Loucy (cell line): ENCODE data around the gene INSR.

ENCODE experiments used
- H2AFZ ChIP-seq: fragments of 200-600 bp; sonication (generic); 2 replicates; pipeline ENCODE4 v1.6.0; 2016; ENCODE audit warnings: antibody characterized with exemption, mild to moderate bottlenecking, low read length, moderate library complexity
- H3F3A ChIP-seq: fragments of 200-600 bp; 2 replicates; pipeline ENCODE4 v1.6.0; 2016; ENCODE audit warnings: antibody characterized with exemption, low read depth, mild to moderate bottlenecking
- H3K27me3 ChIP-seq: fragments of 200-600 bp; sonication (generic); 2 replicates; pipeline ENCODE4 v1.6.1; 2014; ENCODE audit warnings: low read length, mild to moderate bottlenecking; ENCODE audit not compliant: insufficient read depth, poor library complexity, severe bottlenecking
- H3K36me3 ChIP-seq: fragments of 200-600 bp; sonication (generic); 2 replicates; pipeline ENCODE4 v1.6.1; 2016; ENCODE audit warnings: low read length; ENCODE audit not compliant: insufficient read depth
- H3K4me1 ChIP-seq: fragments of 200-600 bp; sonication (generic); 2 replicates; pipeline ENCODE4 v1.5.1; 2014; ENCODE audit warnings: low read length, mild to moderate bottlenecking; ENCODE audit not compliant: insufficient read depth, poor library complexity, severe bottlenecking
- H3K4me2 ChIP-seq: fragments of 200-600 bp; sonication (generic); 2 replicates; pipeline ENCODE4 v1.6.0; 2014; ENCODE audit warnings: antibody characterized with exemption, low read length, low read depth, mild to moderate bottlenecking; ENCODE audit not compliant: poor library complexity, severe bottlenecking
- H3K4me3 ChIP-seq: fragments of 200-600 bp; sonication (generic); 2 replicates; pipeline ENCODE4 v1.5.1; 2014; ENCODE audit warnings: low read length, mild to moderate bottlenecking, mixed read lengths; ENCODE audit not compliant: poor library complexity, severe bottlenecking
- H3K79me2 ChIP-seq: fragments of 200-600 bp; sonication (generic); 2 replicates; pipeline ENCODE4 v1.6.1; 2014; ENCODE audit warnings: low read length; ENCODE audit not compliant: insufficient read depth
- H3K9ac ChIP-seq: fragments of 200-600 bp; sonication (generic); 2 replicates; pipeline ENCODE4 v1.6.0; 2014; ENCODE audit warnings: mild to moderate bottlenecking, low read depth, low read length, moderate library complexity; ENCODE audit not compliant: poor library complexity, severe bottlenecking
- H3K9me2 ChIP-seq: fragments of 200-600 bp; sonication (generic); replicated peaks from 2 replicates; pipeline ENCODE4 v1.6.1; 2016; ENCODE audit warnings: low read depth, low read length, mixed read lengths
- H3K9me3 ChIP-seq: fragments of 200-600 bp; sonication (generic); 2 replicates; pipeline ENCODE4 v1.6.1; 2014; ENCODE audit warnings: mild to moderate bottlenecking, antibody characterized with exemption, low read length, low read depth; ENCODE audit not compliant: insufficient read depth
- H4K20me1 ChIP-seq: fragments of 200-600 bp; sonication (generic); 2 replicates; pipeline ENCODE4 v1.6.0; 2014; ENCODE audit warnings: antibody characterized with exemption, low read length, mild to moderate bottlenecking; ENCODE audit not compliant: insufficient read depth, poor library complexity, severe bottlenecking
- EZH2phosphoT487 ChIP-seq: fragments of 200-600 bp; IDR thresholded peaks from 2 replicates; pipeline ENCODE4 v1.6.1; 2018; ENCODE audit warnings: antibody characterized with exemption, mild to moderate bottlenecking, moderate library complexity, borderline replicate concordance
- TF ChIP-seq, protein P1 (sequence below): fragments of 200-600 bp; sonication (generic); conservative IDR thresholded peaks from 2 replicates; pipeline ENCODE4 v1.5.1; 2014; ENCODE audit warnings: mild to moderate bottlenecking, antibody characterized with exemption, low read length

The INSR gene

DNA sequence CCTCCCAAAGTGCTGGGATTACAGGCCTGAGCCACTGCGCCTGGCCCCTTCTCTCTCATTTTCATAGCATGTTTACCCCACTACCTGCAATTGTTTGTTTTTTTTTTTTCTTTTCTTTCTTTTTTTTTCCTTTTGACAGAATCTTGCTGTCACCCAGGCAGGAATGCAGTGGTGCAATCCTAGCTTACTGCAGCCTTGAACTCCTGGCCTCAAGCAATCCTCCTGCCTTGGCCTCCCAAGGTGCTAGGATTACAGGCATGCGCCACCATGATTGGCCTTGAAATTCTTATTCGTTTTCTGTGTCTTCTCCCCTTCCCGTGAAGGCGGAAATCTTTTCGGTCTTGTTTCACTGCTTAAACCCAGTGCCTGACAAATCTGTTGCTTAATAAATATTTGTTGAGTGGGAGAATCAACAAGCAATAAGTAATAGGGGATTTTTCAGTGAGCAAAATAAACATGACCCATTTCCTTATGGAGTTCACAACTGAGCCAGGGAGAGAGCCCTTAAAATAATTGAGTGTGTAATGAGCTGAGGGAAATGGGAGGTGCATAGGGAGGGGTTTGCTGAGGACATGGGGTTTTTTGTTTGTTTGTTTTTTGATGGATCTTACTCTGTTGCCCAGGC lies 1.8 kb upstream of the INSR start:
- peaks cover 18% of the 10 kb centered on the region for H3K4me1 ChIP-seq
- TF ChIP-seq, protein P1, sequence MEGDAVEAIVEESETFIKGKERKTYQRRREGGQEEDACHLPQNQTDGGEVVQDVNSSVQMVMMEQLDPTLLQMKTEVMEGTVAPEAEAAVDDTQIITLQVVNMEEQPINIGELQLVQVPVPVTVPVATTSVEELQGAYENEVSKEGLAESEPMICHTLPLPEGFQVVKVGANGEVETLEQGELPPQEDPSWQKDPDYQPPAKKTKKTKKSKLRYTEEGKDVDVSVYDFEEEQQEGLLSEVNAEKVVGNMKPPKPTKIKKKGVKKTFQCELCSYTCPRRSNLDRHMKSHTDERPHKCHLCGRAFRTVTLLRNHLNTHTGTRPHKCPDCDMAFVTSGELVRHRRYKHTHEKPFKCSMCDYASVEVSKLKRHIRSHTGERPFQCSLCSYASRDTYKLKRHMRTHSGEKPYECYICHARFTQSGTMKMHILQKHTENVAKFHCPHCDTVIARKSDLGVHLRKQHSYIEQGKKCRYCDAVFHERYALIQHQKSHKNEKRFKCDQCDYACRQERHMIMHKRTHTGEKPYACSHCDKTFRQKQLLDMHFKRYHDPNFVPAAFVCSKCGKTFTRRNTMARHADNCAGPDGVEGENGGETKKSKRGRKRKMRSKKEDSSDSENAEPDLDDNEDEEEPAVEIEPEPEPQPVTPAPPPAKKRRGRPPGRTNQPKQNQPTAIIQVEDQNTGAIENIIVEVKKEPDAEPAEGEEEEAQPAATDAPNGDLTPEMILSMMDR = no peak
- no peak for TF ChIP-seq EZH2phosphoT487
- peaks cover 10% of the 10 kb centered on the region for H4K20me1 ChIP-seq
- 0 out of 2 replicates have a peak, but pooled peaks cover 5% of the 10 kb centered on the region for H3F3A ChIP-seq
- H3K4me2 ChIP-seq = no peak overlapping the region
- H3K36me3 ChIP-seq = no peaks in the 10 kb centered on the region
- H2AFZ ChIP-seq = no peak overlapping the region
- no peak overlapping the region for H3K9ac ChIP-seq
- no peaks in the 10 kb centered on the region for H3K27me3 ChIP-seq
- H3K4me3 ChIP-seq = no peak overlapping the region
- H3K9me3 ChIP-seq = no peaks in the 10 kb centered on the region
- no peaks in the 10 kb centered on the region for H3K9me2 ChIP-seq
- peaks cover 17% of the 10 kb centered on the region for H3K79me2 ChIP-seq

DNA sequence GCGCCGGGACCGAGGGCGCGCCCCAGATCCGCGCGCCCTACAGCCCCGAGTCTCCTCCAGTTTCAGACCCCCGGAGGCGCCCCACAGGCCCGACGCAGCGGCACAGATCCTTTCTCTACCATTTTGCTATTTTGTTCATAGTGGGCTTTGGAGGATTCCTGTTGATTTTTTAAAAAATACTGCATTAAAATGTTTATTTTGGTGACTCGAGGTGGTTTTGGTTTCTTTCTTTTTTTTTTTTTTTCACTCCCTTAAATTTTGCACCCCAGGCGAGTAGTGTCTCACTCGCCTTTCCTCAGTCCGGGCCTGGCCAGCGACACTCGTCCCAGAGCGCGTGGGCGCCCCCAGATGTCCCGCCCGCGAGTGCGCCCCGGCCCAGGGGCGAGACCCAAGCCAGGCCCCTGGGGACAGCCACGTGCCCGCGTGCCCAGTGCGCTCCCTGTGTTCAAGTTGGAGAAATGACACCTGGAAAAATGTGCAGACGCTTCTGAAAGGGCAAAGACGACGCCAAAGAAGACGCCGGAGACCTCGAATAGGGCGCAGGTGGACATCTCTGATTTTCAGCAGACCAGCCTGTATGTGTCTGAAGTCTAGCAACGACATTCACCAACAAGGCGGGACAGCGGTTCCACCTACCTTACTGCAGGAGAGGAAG lies 471 bp upstream of the INSR start:
- peaks cover 17% of the 10 kb centered on the region for H3K79me2 ChIP-seq
- no peaks in the 10 kb centered on the region for H3K9me2 ChIP-seq
- H2AFZ ChIP-seq = peak overlapping the region; percentile 84
- 0 out of 2 replicates have a peak, but pooled peaks cover 5% of the 10 kb centered on the region for H3F3A ChIP-seq
- peaks cover 18% of the 10 kb centered on the region for H3K4me1 ChIP-seq
- peaks cover 10% of the 10 kb centered on the region for H4K20me1 ChIP-seq
- H3K36me3 ChIP-seq = no peaks in the 10 kb centered on the region
- H3K9me3 ChIP-seq = no peaks in the 10 kb centered on the region
- peak overlapping the region; percentile 89 for H3K4me3 ChIP-seq
- H3K4me2 ChIP-seq = peak overlapping the region; percentile 86
- no peaks in the 10 kb centered on the region for H3K27me3 ChIP-seq
- H3K9ac ChIP-seq = peak overlapping the region; percentile 77
- TF ChIP-seq, protein P1 = peak; percentile 55
- no peak for TF ChIP-seq EZH2phosphoT487

DNA sequence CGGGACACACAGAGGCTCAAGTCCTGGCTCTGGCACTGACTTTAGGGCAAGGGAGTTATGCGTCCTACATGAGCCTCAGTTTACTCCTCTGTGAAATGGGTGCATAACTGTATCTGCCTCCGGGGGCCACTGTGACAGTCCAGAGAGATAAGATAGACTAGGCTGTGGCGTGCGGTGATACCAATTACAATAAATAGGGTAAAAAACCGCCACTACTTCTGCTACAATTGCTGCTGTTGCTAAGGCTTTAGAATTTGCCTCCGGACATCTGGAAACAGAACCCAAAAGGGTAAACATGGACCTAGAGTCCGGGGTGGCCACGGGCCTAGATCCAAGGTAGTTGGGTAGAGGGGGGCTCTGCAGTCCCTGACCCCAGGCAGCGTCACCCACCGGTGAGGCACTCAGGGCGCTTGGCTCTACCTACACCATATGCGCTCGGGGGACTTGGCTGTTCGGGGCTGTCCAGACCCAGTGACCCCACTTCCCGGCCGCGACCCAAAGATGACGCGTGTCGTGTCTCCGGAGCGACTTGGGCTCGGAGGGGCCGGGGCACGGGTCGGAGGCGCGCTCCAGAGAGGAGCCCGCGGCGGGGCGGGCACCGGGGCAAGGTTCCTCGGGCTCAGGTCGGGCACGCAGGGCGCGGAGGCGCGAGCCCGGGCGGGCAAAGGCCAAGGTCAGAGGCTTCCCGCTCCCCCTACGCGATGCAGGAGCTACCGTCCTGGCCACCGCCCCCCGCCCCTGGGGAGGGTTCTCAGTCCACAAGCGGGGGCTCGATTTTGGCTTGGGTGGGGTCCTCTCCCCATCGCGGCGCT lies 1.1 kb downstream of the INSR start:
- H3K27me3 ChIP-seq = no peaks in the 10 kb centered on the region
- no peaks in the 10 kb centered on the region for H3K9me2 ChIP-seq
- 0 out of 2 replicates have a peak, but pooled peaks cover 5% of the 10 kb centered on the region for H3F3A ChIP-seq
- no peaks in the 10 kb centered on the region for H3K36me3 ChIP-seq
- peaks cover 20% of the 10 kb centered on the region for H3K79me2 ChIP-seq
- no peaks in the 10 kb centered on the region for H3K9me3 ChIP-seq
- peak overlapping the region; percentile 74 for H3K4me2 ChIP-seq
- H3K9ac ChIP-seq = peak overlapping the region; percentile 82
- H2AFZ ChIP-seq = peak overlapping the region; percentile 90; the same call in 1 of the 2 replicates
- H4K20me1 ChIP-seq = peaks cover 10% of the 10 kb centered on the region
- peaks cover 18% of the 10 kb centered on the region for H3K4me1 ChIP-seq
- TF ChIP-seq, protein P1 = no peak
- TF ChIP-seq EZH2phosphoT487 = no peak
- H3K4me3 ChIP-seq = peak overlapping the region; percentile 89
